ENCODE data around the gene NT5C2.

- TF ChIP-seq POLR2A (IDR thresholded peaks at IDR 0.05; ENCODE audit: extremely low read depth, insufficient read length) = no peak
- TF ChIP-seq CTCF (IDR thresholded peaks at IDR 0.05; ENCODE audit: low read depth, low read length) = no peak
These were observed 48.0 kb downstream of the NT5C2 start for GRCh38 chr10:103145046-103145445.

All from NB4 (cell line).